ENCODE measurements around the gene UGDH. TPM values are rescaled to one million over a fixed set of nuclear protein-coding genes. Genes with fewer than 3 reads are reported as not detected.
"Not testable (repeated sequence)": the region's sequence is repeated elsewhere in the genome, so short reads cannot be mapped to it uniquely, and the experiment has no call there.

The UGDH gene
- total RNA-seq, 1 donor from 2014 or later = 14.2 TPM

- ATAC-seq (ENCODE audit: poor library complexity) (no peak), DNase-seq (no peak)
- intact Hi-C loops (cut with DNase I) = loop anchor here (5.0 kb wide), 1 partner anchor 511 kb away; the partner anchor contains the start of gene PDS5A
Observed at GRCh38 chr4:39466747-39467146, 60.5 kb downstream of the UGDH start.

GRCh38 chr4:39464886-39465501 is 62.2 kb downstream of the UGDH start:
- intact Hi-C loops (cut with DNase I) = loop anchor here (5.0 kb wide), 1 partner anchor 512 kb away; the partner anchor contains the start of gene PDS5A
- ATAC-seq (ENCODE audit: poor library complexity) (no peak), DNase-seq (no peak)

- intact Hi-C loops (cut with DNase I) = no loop called here
- peak; percentile 98 for DNase-seq
- ATAC-seq (ENCODE audit: poor library complexity) = peak; percentile 97
Observed at GRCh38 chr4:39458505-39459300, 68.5 kb downstream of the UGDH start, which contains the start of the genes LIAS and RPL9. Gene LIAS, plus strand, starts transcription at chr4:39459056. Its CDS starts 62 bp downstream, at chr4:39459118. Gene RPL9, minus strand, starts transcription at chr4:39458922. Its CDS starts 483 bp downstream, at chr4:39458439.

GRCh38 chr4:39458161-39458504 is 69.1 kb downstream of the UGDH start:
- intact Hi-C loops (cut with DNase I); ATAC-seq (ENCODE audit: poor library complexity); DNase-seq: not testable (repeated sequence)

GRCh38 chr4:39456946-39457763 is 70.1 kb downstream of the UGDH start:
- intact Hi-C loops (cut with DNase I) = no loop called here
- DNase-seq = no peak
- no peak for ATAC-seq (ENCODE audit: poor library complexity)

- no peak for DNase-seq
- no peak for ATAC-seq (ENCODE audit: poor library complexity)
- intact Hi-C loops (cut with DNase I) = no loop called here
Observed at GRCh38 chr4:39455486-39455885, 71.8 kb downstream of the UGDH start.

- intact Hi-C loops (cut with DNase I) = no loop called here
- DNase-seq = no peak
Observed at GRCh38 chr4:39453738-39454137, 73.5 kb downstream of the UGDH start.

GRCh38 chr4:39452860-39453587 is 74.2 kb downstream of the UGDH start:
- ATAC-seq (ENCODE audit: poor library complexity) (no peak), DNase-seq (no peak)
- intact Hi-C loops (cut with DNase I) = no loop called here

More at GRCh38 chr4:39453738-39454137, 73.5 kb downstream of the UGDH start:
- no peak for ATAC-seq (ENCODE audit: poor library complexity)

- intact Hi-C loops (cut with DNase I) = no loop called here
- no peak for ATAC-seq (ENCODE audit: poor library complexity)
- no peak for DNase-seq
Observed at GRCh38 chr4:39452153-39452859, 74.9 kb downstream of the UGDH start.

- intact Hi-C loops (cut with DNase I) = no loop called here
- ATAC-seq (ENCODE audit: poor library complexity) (no peak), DNase-seq (no peak)
Observed at GRCh38 chr4:39451423-39452023, 75.7 kb downstream of the UGDH start.

GRCh38 chr4:39450618-39451017 is 76.6 kb downstream of the UGDH start:
- ATAC-seq (ENCODE audit: poor library complexity) = no peak
- DNase-seq = no peak
- intact Hi-C loops (cut with DNase I) = no loop called here

Other genes starting within 250 kb of the UGDH start
- 22.6 TPM for gene RFC1, start 161.1 kb downstream of the UGDH start, total RNA-seq
- gene KLB, start 120.5 kb downstream of the UGDH start, total RNA-seq = 0.13 TPM
- 710 TPM for gene RPL9, start 68.5 kb downstream of the UGDH start, total RNA-seq
- gene LIAS, start 68.4 kb downstream of the UGDH start, total RNA-seq = 31.4 TPM
- gene SMIM14, start 111.4 kb upstream of the UGDH start, total RNA-seq = 11.3 TPM
- gene UBE2K, start 170.7 kb upstream of the UGDH start, total RNA-seq = 57.7 TPM

Measured in Right ventricle myocardium superior (tissue), 1 donor.